K562 (cell line): Measurements from ENCODE around the gene PACRG. TPM values are rescaled to one million over a fixed set of nuclear protein-coding genes. Genes with fewer than 3 reads are reported as not detected.

Experiments used
- ATAC-seq: fragments of 200-7000 bp; cut with Tn5 transposase; 3 replicates; pipeline ENCODE4 v1.9.1; 2020; ENCODE audit warnings: moderate library complexity
- BruUV-seq: library from RNA; stranded (reverse); fragments of 400-500 nt; replicated peaks from 2 replicates; lab custom pipeline; 2021; lab: Mats Ljungman, UMichigan
- CTCF ChIA-PET: fragments of 300-600 bp; formaldehyde crosslinking; extraction: SDS; loops from one replicate; lab custom pipeline; 2021; ENCODE audit warnings: low intra/inter-chr PET ratio; lab: Yijun Ruan, JAX
- POLR2A ChIA-PET: fragments of 300-600, 350-650 bp; sonication (Branson Sonifier 250); formaldehyde crosslinking; extraction: SDS; loops from one replicate; lab custom pipeline; 2021; ENCODE audit warnings: antibody characterized with exemption, inconsistent platforms; lab: Yijun Ruan, JAX
- DNase-seq, 4 experiments: peaks; one replicate each; pipeline versions ENCODE4 v3.0.0 to v3.0.0-alpha.2; 2011 to 2018; ENCODE audit warnings: low spot score in 3 of 4, mixed read lengths in 3 of 4; ENCODE audit errors: extremely low read depth in 1 of 4
- FAIRE-seq: peaks from 2 replicates; lab custom pipeline; 2011; peaks lifted over from hg19 to GRCh38; lab: Jason Lieb, UNC
- H2AFZ ChIP-seq: 2 replicates; pipeline ENCODE4 v1.6.0; 2011; ENCODE audit warnings: low read depth, low read length, control low read depth, inconsistent platforms
- H3K27ac ChIP-seq: fragments of 200-600 bp; 3 replicates; pipeline ENCODE4 v1.8.0; 2011; ENCODE audit warnings: low read depth, mild to moderate bottlenecking, control low read depth, inconsistent platforms, low read length, moderate library complexity, mixed read lengths; ENCODE audit errors: extremely low read depth
- H3K27me3 ChIP-seq, 2 experiments: fragments of 300-600 bp in 1 of 2; 2 replicates in 1 of 2; 3 replicates in 1 of 2; pipeline versions ENCODE4 v1.6.0 to v1.8.0; 2011; ENCODE audit warnings: inconsistent platforms in 2 of 2, low read length in 2 of 2, mild to moderate bottlenecking in 1 of 2, mixed read lengths in 1 of 2, moderate library complexity in 1 of 2; ENCODE audit not compliant: control insufficient read depth in 2 of 2, insufficient read depth in 2 of 2
- H3K36me3 ChIP-seq: fragments of 300-600 bp; 3 replicates; pipeline ENCODE4 v1.8.0; 2011; ENCODE audit warnings: mild to moderate bottlenecking, low read length, inconsistent platforms; ENCODE audit not compliant: control insufficient read depth, insufficient read depth
- H3K4me1 ChIP-seq, 2 experiments: fragments of 200-600 bp in 1 of 2; replicated peaks in 1 of 2; 2 replicates in 1 of 2; 3 replicates in 1 of 2; pipeline versions ENCODE4 v1.5.1 to v1.8.0; 2011; ENCODE audit warnings: inconsistent platforms in 2 of 2, low read length in 2 of 2, mild to moderate bottlenecking in 1 of 2, mixed read lengths in 1 of 2, moderate library complexity in 1 of 2; ENCODE audit not compliant: control insufficient read depth in 2 of 2, insufficient read depth in 2 of 2
- H3K4me2 ChIP-seq: 2 replicates; pipeline ENCODE4 v1.6.1; 2011; ENCODE audit warnings: low read length, control low read depth, inconsistent platforms, mixed read lengths; ENCODE audit not compliant: insufficient read depth
- H3K4me3 ChIP-seq: fragments of 200-600 bp; sonication (generic), shearing (Covaris generic); 2 replicates; pipeline ENCODE4 v1.5.1; 2016; ENCODE audit warnings: control low read depth, inconsistent platforms
- H3K79me2 ChIP-seq: fragments of 200-600 bp; 3 replicates; pipeline ENCODE4 v1.8.0; 2011; ENCODE audit warnings: low read length, inconsistent platforms; ENCODE audit not compliant: control insufficient read depth, insufficient read depth
- H3K9ac ChIP-seq, 2 experiments: 2 replicates each; pipeline versions ENCODE4 v1.6.0 to v1.6.1; 2011; ENCODE audit warnings: low read depth in 2 of 2, low read length in 2 of 2, control low read depth in 1 of 2, inconsistent platforms in 1 of 2, mild to moderate bottlenecking in 1 of 2, mixed read lengths in 1 of 2; ENCODE audit not compliant: insufficient read depth in 1 of 2
- H3K9me1 ChIP-seq: one replicate; pipeline ENCODE4 v1.6.0; 2011; ENCODE audit warnings: inconsistent platforms, mild to moderate bottlenecking, low read length, moderate library complexity; ENCODE audit not compliant: control insufficient read depth, insufficient read depth
- H3K9me3 ChIP-seq: replicated peaks from 2 replicates; pipeline ENCODE4 v1.5.1; 2011; ENCODE audit warnings: low read depth, low read length, inconsistent platforms; ENCODE audit not compliant: control insufficient read depth, insufficient read depth
- H4K20me1 ChIP-seq: replicated peaks from 2 replicates; pipeline ENCODE4 v1.6.1; 2011; ENCODE audit warnings: low read length, inconsistent platforms, mixed read lengths; ENCODE audit not compliant: control insufficient read depth, insufficient read depth
- CBFA2T3 ChIP-seq: fragments of 450-650 bp; IDR thresholded peaks from 2 replicates; pipeline ENCODE4 v1.6.1; 2017
- CBX8 ChIP-seq: fragments of 200-600 bp; sonication (generic); IDR thresholded peaks from 2 replicates; pipeline ENCODE4 v1.6.1; 2012; ENCODE audit warnings: borderline replicate concordance, mixed run types, low read depth, mild to moderate bottlenecking, moderate library complexity, mixed read lengths, low read length, control low read depth, inconsistent platforms; ENCODE audit not compliant: poor library complexity, severe bottlenecking; ENCODE audit errors: extremely low read depth
- CREB3L1 ChIP-seq: fragments of 450-650 bp; IDR thresholded peaks from 2 replicates; pipeline ENCODE4 v1.6.1; 2014; ENCODE audit warnings: low read depth, mild to moderate bottlenecking, moderate library complexity, borderline replicate concordance
- DDX20 ChIP-seq: fragments of 450-650 bp; IDR thresholded peaks from 2 replicates; pipeline ENCODE4 v1.6.1; 2016; ENCODE audit warnings: missing genetic modification characterization, low read depth, mild to moderate bottlenecking, missing compliant biosample characterization, moderate library complexity
- ILK ChIP-seq: fragments of 450-650 bp; IDR thresholded peaks from 2 replicates; pipeline ENCODE4 v1.6.1; 2016; ENCODE audit warnings: missing genetic modification characterization, low read depth, mild to moderate bottlenecking, missing compliant biosample characterization, moderate library complexity, borderline replicate concordance
- KLF6 ChIP-seq: fragments of 250-450 bp; sonication (Bioruptor Pico); IDR thresholded peaks from 2 replicates; pipeline ENCODE4 v1.4.0; 2020; ENCODE audit warnings: mild to moderate bottlenecking, moderate library complexity, borderline replicate concordance
- NCOR1 ChIP-seq: fragments of 450-650 bp; IDR thresholded peaks from 2 replicates; pipeline ENCODE4 v1.6.1; 2016; ENCODE audit warnings: mild to moderate bottlenecking, moderate library complexity
- NFATC3 ChIP-seq: fragments of 450-650 bp; IDR thresholded peaks from 2 replicates; pipeline ENCODE4 v1.6.1; 2017; ENCODE audit warnings: mild to moderate bottlenecking
- NFE2L1 ChIP-seq: fragments of 450-650 bp; IDR thresholded peaks from 2 replicates; pipeline ENCODE4 v1.6.1; 2016; ENCODE audit warnings: missing genetic modification characterization, low read depth, mild to moderate bottlenecking, missing compliant biosample characterization, moderate library complexity, borderline replicate concordance
- PCBP1 ChIP-seq: fragments of 200-400 bp; formaldehyde crosslinking; IDR thresholded peaks from 2 replicates; pipeline ENCODE4 v1.6.1; 2018; ENCODE audit warnings: mild to moderate bottlenecking, low read depth, low read length; ENCODE audit not compliant: poor library complexity, severe bottlenecking
- RBM25 ChIP-seq: fragments of 200-400 bp; formaldehyde crosslinking; IDR thresholded peaks from 2 replicates; pipeline ENCODE4 v1.6.1; 2018; ENCODE audit warnings: low read length, low read depth, moderate library complexity; ENCODE audit not compliant: severe bottlenecking
- SMARCA4 ChIP-seq: fragments of 450-650 bp; IDR thresholded peaks from 2 replicates; pipeline ENCODE4 v1.6.1; 2016
- TSC22D4 ChIP-seq: fragments of 450-650 bp; IDR thresholded peaks from 2 replicates; pipeline ENCODE4 v1.6.1; 2016; ENCODE audit warnings: missing genetic modification characterization, missing biosample characterization, control low read depth
- U2AF2 ChIP-seq: fragments of 200-400 bp; formaldehyde crosslinking; optimal IDR thresholded peaks from 2 replicates; pipeline ENCODE3; 2017; ENCODE audit warnings: low read depth, mild to moderate bottlenecking, low read length
- ZNF354B ChIP-seq: fragments of 250-450 bp; sonication (Bioruptor Pico); IDR thresholded peaks from 2 replicates; pipeline ENCODE4 v1.4.0; 2020
- ZNF398 ChIP-seq: fragments of 250-450 bp; sonication (Bioruptor Pico); IDR thresholded peaks from 2 replicates; pipeline ENCODE4 v1.8.0; 2021; ENCODE audit warnings: moderate library complexity, mild to moderate bottlenecking, inconsistent platforms
- ZNF436 ChIP-seq: fragments of 250-450, 450-650 bp; sonication (Bioruptor Pico); formaldehyde crosslinking; IDR thresholded peaks from 2 replicates; pipeline ENCODE4 v1.7.0; 2020; ENCODE audit warnings: mild to moderate bottlenecking
- WGBS: fragments of 100-300 bp; shearing (Covaris generic); methylation state at CpG from one replicate; pipeline ENCODE4 v1.1.6; 2016; ENCODE audit warnings: low coverage, mixed read lengths; ENCODE audit not compliant: insufficient coverage; ENCODE audit errors: missing lambda C conversion rate; 5-methylcytosine and 5-hydroxymethylcytosine counted together
- in situ Hi-C: fragments of 300-500 bp; cut with MboI; formaldehyde crosslinking; loops from 4 replicates; pipeline ENCODE4 v1.15.0; 2018; ENCODE audit warnings: inconsistent platforms, mixed read lengths
- intact Hi-C: fragments of 100-400 bp; cut with micrococcal nuclease; formaldehyde crosslinking; loops from 2 replicates; pipeline ENCODE4 v1.14.2; 2022
- polyA plus RNA-seq, 8 experiments: library from polyadenylated mRNA; depleted of rRNA in 4 of 8; stranded (reverse) in 5 of 8; unstranded in 3 of 8; fragments of >200 nt; fragmentation: Nextera tagmentation in 2 of 8; fragmentation: Illumina TruSeq in 1 of 8; extraction: Ambion mirVana in 2 of 8; extraction: Trizol in 1 of 8; gene quantifications; 2 replicates each; pipeline versions ENCODE4 v1.2.1 to v1.2.3, GENCODE V29; 2011 to 2014; ENCODE audit warnings: inconsistent platforms in 1 of 8, missing spikeins in 1 of 8
- total RNA-seq, 7 experiments: library from RNA; depleted of rRNA in 6 of 7; stranded (reverse); fragments of >200 nt in 6 of 7; fragmentation: Illumina TruSeq in 2 of 7; extraction: Trizol in 2 of 7; gene quantifications; 2 replicates each; pipeline versions ENCODE4 v1.2.1 to v1.2.3, GENCODE V29; 2011 to 2021; ENCODE audit warnings: low replicate concordance in 1 of 7

Gene PACRG
- total and polyA plus RNA-seq, 9 of the 15 experiments (the other 6 are each of a cell fraction or from before 2014, with no cell fraction given): 0.04 TPM; not detected in 8

GRCh38 chr6:163094881-163095280 is 367.1 kb downstream of the PACRG start:
- ChIA-PET CTCF (no interaction called here), POLR2A (no interaction called here)

More at GRCh38 chr6:163094881-163095280, 367.1 kb downstream of the PACRG start:
- H3K9ac ChIP-seq: no peak overlapping the region
- FAIRE-seq: no peak
- H3K27ac ChIP-seq: no peak overlapping the region
- 3% methylated on average over 5 of the region's 5 CpGs for WGBS
- no peak for TF ChIP-seq U2AF2
- TF ChIP-seq CBX8: no peak
- TF ChIP-seq SMARCA4: no peak
- TF ChIP-seq DDX20 (tag): no peak
- no peak for TF ChIP-seq CREB3L1
- TF ChIP-seq RBM25: no peak
- TF ChIP-seq ZNF398: no peak
- no peak for TF ChIP-seq NFATC3
- TF ChIP-seq ZNF354B (CRISPR knock-in tag): no peak
- no peak for TF ChIP-seq KLF6 (CRISPR knock-in tag)
- TF ChIP-seq TSC22D4 (tag): no peak
- no peak for TF ChIP-seq ILK (tag)
- TF ChIP-seq NFE2L1 (tag): no peak
- TF ChIP-seq CBFA2T3: no peak
- TF ChIP-seq ZNF436 (CRISPR knock-in tag): no peak
- no peak for TF ChIP-seq PCBP1
- no peak for TF ChIP-seq NCOR1
- no peaks in the 10 kb centered on the region for H3K9me3 ChIP-seq
- no peaks in the 10 kb centered on the region for H3K79me2 ChIP-seq
- in situ Hi-C loops: no loop called here
- no TSS peak for BruUV-seq
- H3K36me3 ChIP-seq: no peaks in the 10 kb centered on the region
- H3K4me3 ChIP-seq: no peak overlapping the region
- ATAC-seq: no peak
- H2AFZ ChIP-seq: no peak overlapping the region
- no peaks in the 10 kb centered on the region for H4K20me1 ChIP-seq
- peaks cover 0 to 3% of the 10 kb centered on the region in 2 experiments; a peak in 2 of 5 replicates for H3K27me3 ChIP-seq
- intact Hi-C loops: no loop called here
- no peak for DNase-seq
- no peak overlapping the region for H3K4me2 ChIP-seq
- H3K4me1 ChIP-seq: peaks cover 0 to 1% of the 10 kb centered on the region in 2 experiments; a peak in 1 of 5 replicates
- H3K9me1 ChIP-seq: no peaks in the 10 kb centered on the region
